Esophagus squamous epithelium (tissue), 4 donors: ENCODE measurements around the gene KBTBD12.

Experiments
- CTCF ChIP-seq, 6 experiments: fragments of 450-650 bp in 4 of 6; fragments of 200-600 bp in 2 of 6; sonication (generic) in 2 of 6; IDR thresholded peaks; one replicate each; pipeline ENCODE4 v1.5.1; 2016 to 2019; ENCODE audit warnings: antibody characterized with exemption in 6 of 6, mild to moderate bottlenecking in 4 of 6, moderate library complexity in 4 of 6
- POLR2A ChIP-seq, 4 donors: fragments of 450-650 bp; IDR thresholded peaks; one replicate each; pipeline ENCODE4 v1.6.1; 2017; ENCODE audit warnings: antibody characterized with exemption in 4 of 4, mild to moderate bottlenecking in 4 of 4, moderate library complexity in 3 of 4

GRCh38 chr3:127867412-127867811 is 47.6 kb upstream of the KBTBD12 start:
- TF ChIP-seq POLR2A (IDR thresholded peaks at IDR 0.05) (no peak), CTCF (IDR thresholded peaks at IDR 0.05) (no peak)
